WTC11 (cell line): Measurements from ENCODE around the gene IGSF6. TPM values are rescaled to one million over a fixed set of nuclear protein-coding genes. Genes with fewer than 3 reads are reported as not detected.
"Not testable (repeated sequence)": the region's sequence is repeated elsewhere in the genome, so short reads cannot be mapped to it uniquely, and the experiment has no call there.

Experiments used
- ATAC-seq: fragments of 200-7000 bp; cut with Tn5 transposase; 2 replicates; pipeline ENCODE4 v1.10.0; 2021; ENCODE audit warnings: mild to moderate bottlenecking, moderate library complexity
- CTCF ChIA-PET: fragments of 300-600 bp; sonication (Branson Sonifier 250); formaldehyde crosslinking; loops from one replicate; lab custom pipeline; 2021; ENCODE audit warnings: antibody characterized with exemption; lab: Charles Lee
- POLR2A ChIA-PET: fragments of 350-600 bp; sonication (Branson Sonifier 250); formaldehyde crosslinking; loops from one replicate; lab custom pipeline; 2021; ENCODE audit warnings: antibody characterized with exemption; lab: Charles Lee
- DNase-seq: peaks from one replicate; pipeline ENCODE4 v3.0.0; 2021; ENCODE audit warnings: low spot score
- H3K27ac Mint-ChIP-seq: 2 replicates; pipeline ENCODE4 v1.8.0; 2021; ENCODE audit warnings: mixed read lengths
- H3K27me3 Mint-ChIP-seq: 2 replicates; pipeline ENCODE4 v1.8.0; 2021; ENCODE audit warnings: low read depth, mild to moderate bottlenecking, moderate library complexity, mixed read lengths
- H3K36me3 Mint-ChIP-seq: 2 replicates; pipeline ENCODE4 v1.8.0; 2021; ENCODE audit warnings: mixed read lengths
- H3K4me1 Mint-ChIP-seq: 2 replicates; pipeline ENCODE4 v1.8.0; 2022; ENCODE audit warnings: mixed read lengths
- H3K4me3 Mint-ChIP-seq: 2 replicates; pipeline ENCODE4 v1.8.0; 2021; ENCODE audit warnings: mild to moderate bottlenecking, moderate library complexity, mixed read lengths
- H3K9me3 Mint-ChIP-seq: 2 replicates; pipeline ENCODE4 v1.8.0; 2021; ENCODE audit warnings: mixed read lengths
- CREM ChIP-seq: sonication (generic); formaldehyde crosslinking; IDR thresholded peaks from 2 replicates; pipeline ENCODE4 v1.8.1; 2022; ENCODE audit warnings: mild to moderate bottlenecking, missing genetic modification reagents, moderate library complexity
- IRF2 ChIP-seq: sonication (generic); formaldehyde crosslinking; IDR thresholded peaks from 2 replicates; pipeline ENCODE4 v1.8.0; 2022; ENCODE audit warnings: low read depth, missing genetic modification reagents, borderline replicate concordance
- JAZF1 ChIP-seq: fragments of 250-450 bp; sonication (Bioruptor Pico); IDR thresholded peaks from 2 replicates; pipeline ENCODE4 v1.9.0; 2021; ENCODE audit warnings: moderate library complexity, mild to moderate bottlenecking, inconsistent platforms
- JUN ChIP-seq: sonication (generic); formaldehyde crosslinking; IDR thresholded peaks from 2 replicates; pipeline ENCODE4 v1.8.0; 2023; ENCODE audit warnings: mild to moderate bottlenecking, missing genetic modification reagents
- MYBL2 ChIP-seq: sonication (generic); formaldehyde crosslinking; IDR thresholded peaks from 2 replicates; pipeline ENCODE4 v1.8.1; 2023; ENCODE audit warnings: mild to moderate bottlenecking, moderate library complexity, missing genetic modification reagents
- NFATC4 ChIP-seq: fragments of 250-450 bp; sonication (Bioruptor Pico); IDR thresholded peaks from 2 replicates; pipeline ENCODE4 v1.9.0; 2021; ENCODE audit warnings: mild to moderate bottlenecking
- NR1H2 ChIP-seq: sonication (generic); formaldehyde crosslinking; IDR thresholded peaks from 2 replicates; pipeline ENCODE4 v1.9.0; 2021; ENCODE audit warnings: mild to moderate bottlenecking, moderate library complexity, missing genetic modification reagents
- NR2C2 ChIP-seq: sonication (generic); formaldehyde crosslinking; IDR thresholded peaks from 2 replicates; pipeline ENCODE4 v1.8.0; 2022; ENCODE audit warnings: mild to moderate bottlenecking, missing genetic modification reagents
- NR3C1 ChIP-seq: sonication (generic); formaldehyde crosslinking; conservative IDR thresholded peaks from 2 replicates; pipeline ENCODE4 v1.8.1; 2023; ENCODE audit warnings: low read depth, mild to moderate bottlenecking, missing genetic modification reagents
- RORB ChIP-seq: fragments of 250-450 bp; sonication (Bioruptor Pico); IDR thresholded peaks from 2 replicates; pipeline ENCODE4 v1.9.0; 2021; ENCODE audit warnings: mild to moderate bottlenecking
- TEAD1 ChIP-seq: sonication (generic); formaldehyde crosslinking; IDR thresholded peaks from 2 replicates; pipeline ENCODE4 v1.8.0; 2022; ENCODE audit warnings: mild to moderate bottlenecking, missing genetic modification reagents
- ZBTB21 ChIP-seq: sonication (generic); formaldehyde crosslinking; IDR thresholded peaks from 2 replicates; pipeline ENCODE4 v1.8.1; 2023; ENCODE audit warnings: mild to moderate bottlenecking, missing genetic modification reagents, borderline replicate concordance
- ZNF138 ChIP-seq: sonication (generic); formaldehyde crosslinking; conservative IDR thresholded peaks from 2 replicates; pipeline ENCODE4 v1.8.1; 2022; ENCODE audit warnings: mild to moderate bottlenecking, moderate library complexity, missing genetic modification reagents
- ZNF263 ChIP-seq: sonication (generic); formaldehyde crosslinking; IDR thresholded peaks from 2 replicates; pipeline ENCODE4 v1.8.1; 2022; ENCODE audit warnings: low read depth, mild to moderate bottlenecking, moderate library complexity, missing genetic modification reagents
- total RNA-seq: library from RNA; stranded (reverse); gene quantifications from 3 replicates; pipeline ENCODE4 v1.2.3, GENCODE V29; 2021
- TF ChIP-seq, protein P1 (sequence below): sonication (generic); formaldehyde crosslinking; IDR thresholded peaks from 2 replicates; pipeline ENCODE4 v1.8.0; 2023; ENCODE audit warnings: missing genetic modification reagents
- TF ChIP-seq, protein P2 (sequence below): sonication (generic); formaldehyde crosslinking; IDR thresholded peaks from 2 replicates; pipeline ENCODE4 v1.8.0; 2022; ENCODE audit warnings: missing genetic modification reagents
- TF ChIP-seq, protein P3 (sequence below): sonication (generic); formaldehyde crosslinking; IDR thresholded peaks from 2 replicates; pipeline ENCODE4 v1.8.0; 2022; ENCODE audit warnings: mild to moderate bottlenecking, missing genetic modification reagents
- TF ChIP-seq, protein P4 (sequence below): sonication (generic); formaldehyde crosslinking; IDR thresholded peaks from 2 replicates; pipeline ENCODE4 v1.8.1; 2023; ENCODE audit warnings: mild to moderate bottlenecking, missing genetic modification reagents, borderline replicate concordance

Gene IGSF6
- total RNA-seq, 1 experiment from 2014 or later = not detected

DNA sequence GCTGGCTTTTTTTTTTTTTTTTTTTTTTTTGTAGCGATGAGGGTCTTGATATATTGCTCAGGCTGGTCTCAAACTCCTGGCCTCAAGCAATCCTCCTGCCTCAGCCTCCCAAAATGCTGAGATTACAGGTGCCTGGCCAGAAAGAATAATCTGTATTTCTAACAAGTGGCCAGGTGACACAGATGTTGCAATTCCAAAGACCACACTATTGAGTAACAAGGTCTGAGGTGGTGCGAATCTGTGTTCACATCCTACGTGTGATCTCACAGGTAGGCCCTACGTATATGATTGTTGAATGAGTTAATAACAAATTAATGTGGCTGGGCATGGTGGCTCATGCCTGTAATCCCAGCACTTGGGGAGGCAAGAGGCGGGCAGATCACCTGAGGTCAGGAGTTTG, 44.6 kb upstream of the IGSF6 start:
- CTCF ChIA-PET = interaction anchor here (0.8 kb wide), 1 partner anchor 93 kb away, joined by 3 read pairs; no protein-coding TSS in a partner anchor
- Mint-ChIP-seq H3K36me3 (no peaks in the 10 kb centered on the region), H3K4me1 (0 out of 2 replicates have a peak, but pooled peaks cover 6% of the 10 kb centered on the region), H3K4me3 (no peak overlapping the region), H3K9me3 (no peaks in the 10 kb centered on the region)
- no peak for ATAC-seq
- no peak for DNase-seq
- POLR2A ChIA-PET = no interaction called here
- no peak for TF ChIP-seq JAZF1
- TF ChIP-seq JUN (CRISPR knock-in tag) = no peak
- TF ChIP-seq NR3C1 = no peak
- TF ChIP-seq RORB (CRISPR knock-in tag) = no peak
- TF ChIP-seq, protein P1, sequence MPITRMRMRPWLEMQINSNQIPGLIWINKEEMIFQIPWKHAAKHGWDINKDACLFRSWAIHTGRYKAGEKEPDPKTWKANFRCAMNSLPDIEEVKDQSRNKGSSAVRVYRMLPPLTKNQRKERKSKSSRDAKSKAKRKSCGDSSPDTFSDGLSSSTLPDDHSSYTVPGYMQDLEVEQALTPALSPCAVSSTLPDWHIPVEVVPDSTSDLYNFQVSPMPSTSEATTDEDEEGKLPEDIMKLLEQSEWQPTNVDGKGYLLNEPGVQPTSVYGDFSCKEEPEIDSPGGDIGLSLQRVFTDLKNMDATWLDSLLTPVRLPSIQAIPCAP (CRISPR knock-in tag) = no peak
- no peak for TF ChIP-seq MYBL2 (CRISPR knock-in tag)
- no peak for TF ChIP-seq CREM (CRISPR knock-in tag)
- no peak for TF ChIP-seq ZNF263 (CRISPR knock-in tag)
- TF ChIP-seq, all 79 proteins: peak for 0
- Mint-ChIP-seq H3K27ac (no peak overlapping the region), H3K27me3 (no peaks in the 10 kb centered on the region)

DNA sequence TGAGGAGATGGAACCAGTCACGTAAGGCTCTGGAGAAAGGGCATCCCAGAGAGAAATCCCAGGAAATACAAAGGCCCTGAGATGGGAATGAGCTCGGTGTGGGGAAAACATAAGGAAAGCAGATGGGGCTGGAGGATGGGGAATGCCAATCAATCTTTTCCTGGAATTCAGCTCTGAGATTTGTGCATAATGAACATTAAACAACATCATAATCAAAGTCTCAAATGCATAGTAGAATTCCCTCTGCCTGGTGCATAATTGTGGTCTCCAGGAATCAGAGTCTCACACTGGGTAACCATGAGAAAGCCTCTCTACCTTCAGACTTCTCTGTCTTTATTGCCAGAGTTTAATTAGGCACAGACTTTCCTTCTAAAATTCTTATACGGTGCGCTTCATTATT, 42.2 kb upstream of the IGSF6 start:
- Mint-ChIP-seq H3K4me1 (no peaks in the 10 kb centered on the region), H3K36me3 (no peaks in the 10 kb centered on the region), H3K27me3 (peaks cover 4% of the 10 kb centered on the region; the same call in 1 of the 2 replicates), H3K4me3 (no peak overlapping the region), H3K9me3 (peaks cover 4% of the 10 kb centered on the region), H3K27ac (no peak overlapping the region)
- no peak for ATAC-seq
- DNase-seq = no peak
- POLR2A ChIA-PET = no interaction called here
- TF ChIP-seq NFATC4 (no peak), NR1H2 (CRISPR knock-in tag) (no peak), TEAD1 (CRISPR knock-in tag) (no peak), ZNF138 (CRISPR knock-in tag) (no peak)
- TF ChIP-seq, protein P2, sequence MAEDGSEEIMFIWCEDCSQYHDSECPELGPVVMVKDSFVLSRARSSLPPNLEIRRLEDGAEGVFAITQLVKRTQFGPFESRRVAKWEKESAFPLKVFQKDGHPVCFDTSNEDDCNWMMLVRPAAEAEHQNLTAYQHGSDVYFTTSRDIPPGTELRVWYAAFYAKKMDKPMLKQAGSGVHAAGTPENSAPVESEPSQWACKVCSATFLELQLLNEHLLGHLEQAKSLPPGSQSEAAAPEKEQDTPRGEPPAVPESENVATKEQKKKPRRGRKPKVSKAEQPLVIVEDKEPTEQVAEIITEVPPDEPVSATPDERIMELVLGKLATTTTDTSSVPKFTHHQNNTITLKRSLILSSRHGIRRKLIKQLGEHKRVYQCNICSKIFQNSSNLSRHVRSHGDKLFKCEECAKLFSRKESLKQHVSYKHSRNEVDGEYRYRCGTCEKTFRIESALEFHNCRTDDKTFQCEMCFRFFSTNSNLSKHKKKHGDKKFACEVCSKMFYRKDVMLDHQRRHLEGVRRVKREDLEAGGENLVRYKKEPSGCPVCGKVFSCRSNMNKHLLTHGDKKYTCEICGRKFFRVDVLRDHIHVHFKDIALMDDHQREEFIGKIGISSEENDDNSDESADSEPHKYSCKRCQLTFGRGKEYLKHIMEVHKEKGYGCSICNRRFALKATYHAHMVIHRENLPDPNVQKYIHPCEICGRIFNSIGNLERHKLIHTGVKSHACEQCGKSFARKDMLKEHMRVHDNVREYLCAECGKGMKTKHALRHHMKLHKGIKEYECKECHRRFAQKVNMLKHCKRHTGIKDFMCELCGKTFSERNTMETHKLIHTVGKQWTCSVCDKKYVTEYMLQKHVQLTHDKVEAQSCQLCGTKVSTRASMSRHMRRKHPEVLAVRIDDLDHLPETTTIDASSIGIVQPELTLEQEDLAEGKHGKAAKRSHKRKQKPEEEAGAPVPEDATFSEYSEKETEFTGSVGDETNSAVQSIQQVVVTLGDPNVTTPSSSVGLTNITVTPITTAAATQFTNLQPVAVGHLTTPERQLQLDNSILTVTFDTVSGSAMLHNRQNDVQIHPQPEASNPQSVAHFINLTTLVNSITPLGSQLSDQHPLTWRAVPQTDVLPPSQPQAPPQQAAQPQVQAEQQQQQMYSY (CRISPR knock-in tag) = no peak
- TF ChIP-seq, all 79 proteins: peak for 0
- CTCF ChIA-PET = interaction anchor here (1.2 to 2.1 kb wide), 3 partner anchors 10 to 37 kb away, joined by 6 to 14 read pairs (median 6); no protein-coding TSS in a partner anchor

DNA sequence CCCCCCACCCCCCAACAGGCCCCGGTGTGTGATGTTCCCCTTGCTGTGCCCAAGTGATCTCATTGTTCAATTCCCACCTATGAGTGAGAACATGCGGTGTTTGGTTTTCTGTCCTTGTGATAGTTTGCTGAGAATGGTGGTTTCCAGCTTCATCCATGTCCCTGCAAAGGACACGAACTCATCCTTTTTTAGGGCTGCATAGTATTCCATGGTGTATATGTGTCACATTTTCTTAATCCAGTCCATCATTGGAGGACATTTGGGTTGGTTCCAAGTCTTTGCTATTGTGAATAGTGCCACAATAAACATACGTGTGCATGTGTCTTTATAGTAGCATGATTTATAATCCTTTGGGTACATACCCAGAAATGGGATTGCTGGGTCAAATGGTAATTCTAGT, 38.6 kb upstream of the IGSF6 start:
- H3K27ac Mint-ChIP-seq, DNase-seq, CTCF ChIA-PET, ATAC-seq, H3K4me3 Mint-ChIP-seq, POLR2A ChIA-PET, H3K36me3 Mint-ChIP-seq, H3K4me1 Mint-ChIP-seq: not testable (repeated sequence)
- Mint-ChIP-seq H3K9me3 (peaks cover 11% of the 10 kb centered on the region), H3K27me3 (peaks cover 12% of the 10 kb centered on the region; the same call in 1 of the 2 replicates)

DNA sequence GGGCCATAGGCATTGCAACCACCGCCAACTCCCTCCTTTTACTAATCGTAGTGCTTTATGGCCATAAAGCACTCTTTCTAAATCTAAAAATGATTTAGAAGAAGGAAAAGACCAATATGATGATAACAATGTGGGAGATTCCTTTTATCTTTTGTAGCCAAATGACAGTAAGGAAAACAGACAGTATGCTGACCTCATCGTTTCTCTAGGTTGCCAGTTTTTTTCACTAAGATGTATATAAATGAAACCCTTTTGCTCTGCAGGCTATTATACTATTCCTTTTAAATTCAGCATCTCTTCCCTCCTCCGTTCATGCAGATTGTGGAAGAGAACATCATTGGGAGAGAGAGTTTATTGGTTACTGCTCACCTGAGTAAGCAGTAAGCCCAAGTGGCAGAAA, 36.7 kb upstream of the IGSF6 start:
- H3K4me3 Mint-ChIP-seq = no peak overlapping the region
- POLR2A ChIA-PET = no interaction called here

More for the DNA sequence above, 36.7 kb upstream of the IGSF6 start:
- Mint-ChIP-seq H3K9me3 (peaks cover 14% of the 10 kb centered on the region), H3K27me3 (peaks cover 12% of the 10 kb centered on the region; the same call in 1 of the 2 replicates), H3K27ac (no peak overlapping the region), H3K36me3 (no peaks in the 10 kb centered on the region), H3K4me1 (no peaks in the 10 kb centered on the region)
- no peak for DNase-seq
- CTCF ChIA-PET = no interaction called here
- ATAC-seq = no peak
- TF ChIP-seq NR2C2 (CRISPR knock-in tag) = no peak
- no peak for TF ChIP-seq ZBTB21 (CRISPR knock-in tag)
- TF ChIP-seq IRF2 (CRISPR knock-in tag) = no peak
- TF ChIP-seq, protein P3, sequence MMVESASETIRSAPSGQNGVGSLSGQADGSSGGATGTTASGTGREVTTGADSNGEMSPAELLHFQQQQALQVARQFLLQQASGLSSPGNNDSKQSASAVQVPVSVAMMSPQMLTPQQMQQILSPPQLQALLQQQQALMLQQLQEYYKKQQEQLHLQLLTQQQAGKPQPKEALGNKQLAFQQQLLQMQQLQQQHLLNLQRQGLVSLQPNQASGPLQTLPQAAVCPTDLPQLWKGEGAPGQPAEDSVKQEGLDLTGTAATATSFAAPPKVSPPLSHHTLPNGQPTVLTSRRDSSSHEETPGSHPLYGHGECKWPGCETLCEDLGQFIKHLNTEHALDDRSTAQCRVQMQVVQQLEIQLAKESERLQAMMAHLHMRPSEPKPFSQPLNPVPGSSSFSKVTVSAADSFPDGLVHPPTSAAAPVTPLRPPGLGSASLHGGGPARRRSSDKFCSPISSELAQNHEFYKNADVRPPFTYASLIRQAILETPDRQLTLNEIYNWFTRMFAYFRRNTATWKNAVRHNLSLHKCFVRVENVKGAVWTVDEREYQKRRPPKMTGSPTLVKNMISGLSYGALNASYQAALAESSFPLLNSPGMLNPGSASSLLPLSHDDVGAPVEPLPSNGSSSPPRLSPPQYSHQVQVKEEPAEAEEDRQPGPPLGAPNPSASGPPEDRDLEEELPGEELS (CRISPR knock-in tag) = no peak
- TF ChIP-seq, protein P4, sequence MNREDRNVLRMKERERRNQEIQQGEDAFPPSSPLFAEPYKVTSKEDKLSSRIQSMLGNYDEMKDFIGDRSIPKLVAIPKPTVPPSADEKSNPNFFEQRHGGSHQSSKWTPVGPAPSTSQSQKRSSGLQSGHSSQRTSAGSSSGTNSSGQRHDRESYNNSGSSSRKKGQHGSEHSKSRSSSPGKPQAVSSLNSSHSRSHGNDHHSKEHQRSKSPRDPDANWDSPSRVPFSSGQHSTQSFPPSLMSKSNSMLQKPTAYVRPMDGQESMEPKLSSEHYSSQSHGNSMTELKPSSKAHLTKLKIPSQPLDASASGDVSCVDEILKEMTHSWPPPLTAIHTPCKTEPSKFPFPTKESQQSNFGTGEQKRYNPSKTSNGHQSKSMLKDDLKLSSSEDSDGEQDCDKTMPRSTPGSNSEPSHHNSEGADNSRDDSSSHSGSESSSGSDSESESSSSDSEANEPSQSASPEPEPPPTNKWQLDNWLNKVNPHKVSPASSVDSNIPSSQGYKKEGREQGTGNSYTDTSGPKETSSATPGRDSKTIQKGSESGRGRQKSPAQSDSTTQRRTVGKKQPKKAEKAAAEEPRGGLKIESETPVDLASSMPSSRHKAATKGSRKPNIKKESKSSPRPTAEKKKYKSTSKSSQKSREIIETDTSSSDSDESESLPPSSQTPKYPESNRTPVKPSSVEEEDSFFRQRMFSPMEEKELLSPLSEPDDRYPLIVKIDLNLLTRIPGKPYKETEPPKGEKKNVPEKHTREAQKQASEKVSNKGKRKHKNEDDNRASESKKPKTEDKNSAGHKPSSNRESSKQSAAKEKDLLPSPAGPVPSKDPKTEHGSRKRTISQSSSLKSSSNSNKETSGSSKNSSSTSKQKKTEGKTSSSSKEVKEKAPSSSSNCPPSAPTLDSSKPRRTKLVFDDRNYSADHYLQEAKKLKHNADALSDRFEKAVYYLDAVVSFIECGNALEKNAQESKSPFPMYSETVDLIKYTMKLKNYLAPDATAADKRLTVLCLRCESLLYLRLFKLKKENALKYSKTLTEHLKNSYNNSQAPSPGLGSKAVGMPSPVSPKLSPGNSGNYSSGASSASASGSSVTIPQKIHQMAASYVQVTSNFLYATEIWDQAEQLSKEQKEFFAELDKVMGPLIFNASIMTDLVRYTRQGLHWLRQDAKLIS (CRISPR knock-in tag) = no peak
